Naive thymus-derived CD4-positive, alpha-beta T cell (primary cell): Measurements from ENCODE around the gene CBL. TPM values are rescaled to one million over a fixed set of nuclear protein-coding genes. Genes with fewer than 3 reads are reported as not detected.
A peak's percentile ranks its signal among the peaks of the same experiment; 100 is the strongest.
"Not testable (repeated sequence)": the region's sequence is repeated elsewhere in the genome, so short reads cannot be mapped to it uniquely, and the experiment has no call there.

Experiments used
- ATAC-seq: fragments of 150-1000 bp; cut with Tn5 transposase; 2 replicates; pipeline ENCODE4 v1.10.0; 2021; ENCODE audit warnings: mild to moderate bottlenecking, moderate library complexity
- CTCF ChIA-PET: fragments of 350-600 bp; sonication (Branson Sonifier 250); formaldehyde crosslinking; loops from one replicate; lab custom pipeline; 2021; ENCODE audit warnings: antibody characterized with exemption; lab: Charles Lee
- POLR2A ChIA-PET: fragments of 350-600 bp; sonication (Branson Sonifier 250); formaldehyde crosslinking; loops from one replicate; lab custom pipeline; 2021; ENCODE audit warnings: antibody characterized with exemption, inconsistent platforms; lab: Charles Lee
- DNase-seq, 9 donors: peaks; one replicate each; pipeline versions ENCODE4 v3.0.0 to v3.0.0-alpha.2; 2020 to 2022; ENCODE audit warnings: mixed read lengths in 1 of 9
- H3K27ac ChIP-seq: one replicate; pipeline ENCODE4 v1.7.0; 2013; ENCODE audit warnings: mild to moderate bottlenecking, low read depth, low read length, moderate library complexity
- H3K27me3 ChIP-seq, 2 donors: one replicate each; pipeline ENCODE4 v1.7.0; 2013; ENCODE audit warnings: low read length in 2 of 2, mild to moderate bottlenecking in 2 of 2, moderate library complexity in 2 of 2; ENCODE audit not compliant: control insufficient read depth in 2 of 2, insufficient read depth in 2 of 2
- H3K36me3 ChIP-seq, 3 experiments: 1 replicate in 2 of 3; 2 replicates in 1 of 3; pipeline ENCODE4 v1.7.0; 2013; ENCODE audit warnings: low read length in 3 of 3, mild to moderate bottlenecking in 3 of 3, moderate library complexity in 1 of 3; ENCODE audit not compliant: insufficient read depth in 3 of 3, control insufficient read depth in 2 of 3
- H3K4me1 ChIP-seq, 2 donors: one replicate each; pipeline ENCODE4 v1.7.0; 2013; ENCODE audit warnings: low read length in 2 of 2, mild to moderate bottlenecking in 2 of 2, moderate library complexity in 1 of 2; ENCODE audit not compliant: control insufficient read depth in 2 of 2, insufficient read depth in 2 of 2
- H3K4me3 ChIP-seq: 2 replicates; pipeline ENCODE4 v1.7.0; 2013; ENCODE audit warnings: mild to moderate bottlenecking, low read length
- H3K9me3 ChIP-seq, 3 experiments: 1 replicate in 2 of 3; 2 replicates in 1 of 3; pipeline ENCODE4 v1.7.0; 2013; ENCODE audit warnings: low read length in 3 of 3; ENCODE audit not compliant: control insufficient read depth in 2 of 3
- H3K27ac Mint-ChIP-seq, 9 donors: one replicate each; pipeline ENCODE4 v1.8.0; 2020 to 2022; ENCODE audit warnings: mixed read lengths in 9 of 9, mild to moderate bottlenecking in 8 of 9, moderate library complexity in 5 of 9, inconsistent platforms in 2 of 9
- H3K27me3 Mint-ChIP-seq, 5 donors: one replicate each; pipeline ENCODE4 v1.8.0; 2021 to 2022; ENCODE audit warnings: mixed read lengths in 5 of 5, mild to moderate bottlenecking in 1 of 5
- H3K36me3 Mint-ChIP-seq, 5 donors: one replicate each; pipeline ENCODE4 v1.8.0; 2020 to 2022; ENCODE audit warnings: mixed read lengths in 5 of 5, mild to moderate bottlenecking in 3 of 5, inconsistent platforms in 1 of 5
- H3K4me1 Mint-ChIP-seq, 7 donors: one replicate each; pipeline ENCODE4 v1.8.0; 2020 to 2022; ENCODE audit warnings: mixed read lengths in 7 of 7, mild to moderate bottlenecking in 3 of 7, inconsistent platforms in 1 of 7
- H3K4me3 Mint-ChIP-seq, 10 donors: one replicate each; pipeline ENCODE4 v1.8.0; 2020 to 2022; ENCODE audit warnings: mild to moderate bottlenecking in 10 of 10, mixed read lengths in 10 of 10, moderate library complexity in 6 of 10, inconsistent platforms in 2 of 10
- H3K9me3 Mint-ChIP-seq, 11 donors: one replicate each; pipeline ENCODE4 v1.8.0; 2020 to 2022; ENCODE audit warnings: mixed read lengths in 11 of 11, mild to moderate bottlenecking in 4 of 11, inconsistent platforms in 1 of 11, moderate library complexity in 1 of 11
- intact Hi-C, 2 donors: fragments of 100-400 bp; cut with micrococcal nuclease; formaldehyde crosslinking; loops; one replicate each; pipeline ENCODE4 v1.15.1; 2023
- polyA plus RNA-seq, 2 donors: library from polyadenylated mRNA; unstranded; fragments of 300-500 nt; fragmentation: Illumina TruSeq; gene quantifications; one replicate each; pipeline ENCODE4 v1.2.3, GENCODE V29; 2021
- total RNA-seq, 6 experiments: library from RNA in 5 of 6; stranded (reverse) in 5 of 6; gene quantifications; 1 replicate in 5 of 6; 2 replicates in 1 of 6; pipeline ENCODE4 v1.2.3 and lab custom pipeline; 2021 to 2026

CBL gene
- total and polyA plus RNA-seq, 7 experiments from 2014 or later: 17.5 to 51.8 (median 39.8) TPM

- Mint-ChIP-seq H3K4me3 (no peak overlapping the region), H3K9me3 (peaks cover 0 to under 1% (median 0%) of the 10 kb centered on the region in 11 donors), H3K36me3 (peaks cover 0 to 19% (median 9%) of the 10 kb centered on the region in 5 donors), H3K4me1 (peaks cover 9 to 18% (median 13%) of the 10 kb centered on the region in 7 donors), H3K27ac (no peak overlapping the region), H3K27me3 (no peaks in the 10 kb centered on the region)
- Histone ChIP-seq H3K4me3 (no peak overlapping the region), H3K4me1 (peaks cover 0 to 14% of the 10 kb centered on the region in 2 donors), H3K27me3 (no peaks in the 10 kb centered on the region), H3K27ac (no peak overlapping the region), H3K36me3 (peaks cover 0 to 23% (median 0%) of the 10 kb centered on the region in 3 experiments), H3K9me3 (no peaks in the 10 kb centered on the region)
- CTCF ChIA-PET: no interaction called here
- no peak for DNase-seq
- POLR2A ChIA-PET: no interaction called here
- no peak for ATAC-seq
- intact Hi-C loops: no loop called here
These were observed 25.1 kb upstream of the CBL start for GRCh38 chr11:119180729-119181676.

DNA sequence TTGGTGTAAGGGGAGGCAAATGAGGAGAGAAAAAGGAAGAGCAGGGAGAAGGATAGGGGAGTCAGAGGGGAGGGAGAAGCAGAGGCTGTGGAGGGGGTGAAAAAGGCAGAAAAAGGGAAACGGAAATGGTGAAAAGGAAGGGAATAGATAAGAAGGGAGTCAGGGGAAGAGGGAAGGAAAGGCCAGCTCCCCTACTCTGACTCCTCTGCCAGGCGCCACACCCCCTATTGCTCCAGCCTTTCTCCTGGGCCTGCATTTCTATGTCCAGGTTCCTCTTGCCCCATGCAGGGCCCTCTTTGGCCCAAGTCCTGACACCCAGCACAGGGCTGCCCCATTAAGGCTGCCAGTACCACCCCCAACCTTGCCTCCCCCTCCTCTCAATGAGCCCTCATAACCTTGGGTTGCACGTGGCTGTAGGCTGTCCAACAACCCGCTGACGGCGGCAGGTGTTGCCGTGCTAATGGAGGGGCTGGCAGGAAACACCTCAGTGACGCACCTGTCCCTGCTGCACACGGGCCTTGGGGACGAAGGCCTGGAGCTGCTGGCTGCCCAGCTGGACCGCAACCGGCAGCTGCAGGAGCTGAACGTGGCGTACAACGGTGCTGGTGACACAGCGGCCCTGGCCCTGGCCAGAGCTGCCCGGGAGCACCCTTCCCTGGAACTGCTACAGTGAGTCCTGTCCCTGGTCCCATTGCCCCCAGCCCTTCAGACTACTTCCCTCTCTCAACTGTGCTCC, 24.3 kb upstream of the CBL start:
- Mint-ChIP-seq H3K27ac (peak overlapping the region in 3 of 9 donors; percentile 13 to 70 (median 38)), H3K27me3 (no peaks in the 10 kb centered on the region), H3K36me3 (peaks cover 0 to 19% (median 9%) of the 10 kb centered on the region in 5 donors), H3K4me3 (no peak overlapping the region), H3K4me1 (peaks cover 9 to 18% (median 13%) of the 10 kb centered on the region in 7 donors), H3K9me3 (peaks cover 0 to 1% (median 0%) of the 10 kb centered on the region in 11 donors)
- intact Hi-C loops: no loop called here
- CTCF ChIA-PET: interaction anchor here (1.0 kb wide), 1 partner anchor 15 kb away, joined by 3 read pairs; no protein-coding TSS in a partner anchor
- Histone ChIP-seq H3K4me1 (peaks cover 0 to 14% of the 10 kb centered on the region in 2 donors), H3K36me3 (peaks cover 0 to 23% (median 0%) of the 10 kb centered on the region in 3 experiments), H3K27ac (no peak overlapping the region), H3K4me3 (no peak overlapping the region), H3K27me3 (no peaks in the 10 kb centered on the region), H3K9me3 (no peaks in the 10 kb centered on the region)
- POLR2A ChIA-PET: no interaction called here
- DNase-seq: no peak
- ATAC-seq: no peak

GRCh38 chr11:119184399-119184798, 21.7 kb upstream of the CBL start:
- CTCF ChIA-PET, H3K9me3 ChIP-seq, H3K4me3 Mint-ChIP-seq, H3K27me3 ChIP-seq, H3K4me3 ChIP-seq, H3K27me3 Mint-ChIP-seq, POLR2A ChIA-PET, H3K9me3 Mint-ChIP-seq, ATAC-seq, H3K27ac Mint-ChIP-seq, H3K27ac ChIP-seq, H3K4me1 Mint-ChIP-seq, DNase-seq, intact Hi-C loops, H3K4me1 ChIP-seq: not testable (repeated sequence)
- H3K36me3 ChIP-seq: peaks cover 0 to 23% (median 0%) of the 10 kb centered on the region in 3 experiments
- peaks cover 0 to 12% (median 6%) of the 10 kb centered on the region in 5 donors for H3K36me3 Mint-ChIP-seq

DNA sequence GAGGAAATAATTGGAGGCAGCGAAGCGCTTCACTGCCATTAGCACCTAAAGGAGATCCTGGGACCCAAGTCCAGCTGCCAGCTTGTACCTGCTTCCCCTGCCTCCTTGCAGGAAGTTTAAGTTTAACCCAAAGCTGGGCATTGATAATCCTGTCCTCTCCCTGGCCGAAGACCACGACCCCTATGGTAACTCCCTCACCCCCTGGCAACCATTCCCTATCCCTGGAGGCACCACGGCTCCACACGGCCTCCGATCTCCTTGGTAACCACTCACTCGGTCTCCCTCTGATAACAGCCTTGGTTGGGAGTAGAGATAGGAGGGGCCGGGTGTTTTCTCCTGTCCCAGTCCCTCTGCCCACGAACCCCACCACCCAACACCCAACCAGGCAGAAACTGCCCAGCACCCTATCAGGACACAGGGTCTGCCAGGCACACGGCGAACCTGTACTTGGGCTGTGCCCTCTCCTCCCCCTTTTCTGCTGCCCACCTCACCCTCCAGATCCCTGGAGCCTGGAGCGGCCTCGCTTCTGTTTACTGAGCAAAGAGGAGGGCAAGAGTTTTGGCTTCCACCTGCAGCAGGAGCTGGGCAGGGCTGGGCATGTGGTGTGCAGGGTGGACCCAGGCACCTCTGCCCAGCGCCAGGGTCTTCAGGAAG, 20.0 kb upstream of the CBL start:
- H3K4me1 Mint-ChIP-seq: no peaks in the 10 kb centered on the region
- peaks cover 0 to 12% (median 3%) of the 10 kb centered on the region in 5 donors for H3K36me3 Mint-ChIP-seq
- no peak overlapping the region for H3K4me3 ChIP-seq
- H3K9me3 Mint-ChIP-seq: peaks cover 0 to 1% (median 0%) of the 10 kb centered on the region in 11 donors
- DNase-seq (no peak), ATAC-seq (no peak)
- no peak overlapping the region for H3K4me3 Mint-ChIP-seq
- POLR2A ChIA-PET: no interaction called here
- CTCF ChIA-PET: no interaction called here
- intact Hi-C loops: no loop called here
- H3K9me3 ChIP-seq: no peaks in the 10 kb centered on the region
- peaks cover 0 to 14% (median 0%) of the 10 kb centered on the region in 3 experiments for H3K36me3 ChIP-seq
- H3K27me3 ChIP-seq: no peaks in the 10 kb centered on the region
- no peak overlapping the region for H3K27ac ChIP-seq
- H3K27me3 Mint-ChIP-seq: no peaks in the 10 kb centered on the region
- H3K27ac Mint-ChIP-seq: no peak overlapping the region
- H3K4me1 ChIP-seq: no peaks in the 10 kb centered on the region

DNA sequence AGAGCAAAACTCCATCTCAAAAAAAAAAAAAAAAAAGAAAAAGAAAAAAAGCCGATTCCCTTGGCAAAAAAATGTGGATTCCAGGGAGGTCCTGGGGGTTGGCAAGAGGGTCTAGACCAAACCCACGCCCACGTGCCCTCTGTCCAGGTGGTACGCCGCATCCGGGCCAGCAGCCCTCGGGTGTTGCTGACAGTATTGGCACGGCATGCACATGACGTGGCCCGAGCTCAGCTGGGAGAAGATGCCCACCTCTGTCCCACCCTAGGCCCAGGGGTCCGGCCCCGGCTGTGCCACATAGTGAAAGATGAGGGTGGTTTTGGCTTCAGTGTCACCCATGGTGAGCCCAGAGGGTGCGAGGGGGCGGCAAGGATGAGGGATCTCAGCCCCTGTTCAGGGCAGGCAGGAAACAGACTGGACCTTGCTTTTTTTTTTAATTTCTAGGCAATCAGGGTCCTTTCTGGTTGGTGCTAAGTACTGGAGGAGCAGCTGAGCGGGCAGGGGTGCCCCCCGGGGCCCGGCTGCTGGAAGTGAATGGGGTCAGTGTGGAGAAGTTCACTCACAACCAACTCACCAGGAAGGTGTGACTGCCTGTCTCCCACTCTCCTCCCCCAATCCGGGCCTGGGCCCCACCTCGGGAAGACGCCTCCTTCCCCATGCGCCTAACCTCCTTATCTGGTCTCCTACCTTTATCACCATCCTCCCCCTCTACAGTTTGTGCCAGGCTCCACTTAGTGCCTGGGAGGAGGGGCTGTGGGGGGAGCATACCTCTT, 18.8 kb upstream of the CBL start:
- Mint-ChIP-seq H3K27ac (no peak overlapping the region), H3K4me1 (no peaks in the 10 kb centered on the region), H3K36me3 (peaks cover 0 to 10% (median 3%) of the 10 kb centered on the region in 5 donors), H3K27me3 (no peaks in the 10 kb centered on the region), H3K4me3 (no peak overlapping the region), H3K9me3 (peaks cover 0 to 1% (median 0%) of the 10 kb centered on the region in 11 donors)
- no peak overlapping the region for H3K27ac ChIP-seq
- H3K4me3 ChIP-seq: no peak overlapping the region
- POLR2A ChIA-PET: no interaction called here
- H3K9me3 ChIP-seq: no peaks in the 10 kb centered on the region
- no peaks in the 10 kb centered on the region for H3K27me3 ChIP-seq
- CTCF ChIA-PET: no interaction called here
- H3K4me1 ChIP-seq: no peaks in the 10 kb centered on the region
- DNase-seq (no peak), ATAC-seq (no peak)
- intact Hi-C loops: no loop called here
- peaks cover 0 to 5% (median 0%) of the 10 kb centered on the region in 3 experiments for H3K36me3 ChIP-seq

GRCh38 chr11:119188067-119188466, 18.1 kb upstream of the CBL start:
- H3K27me3 ChIP-seq: no peaks in the 10 kb centered on the region
- DNase-seq (no peak), ATAC-seq (peak; percentile 27)
- peaks cover 0 to 5% (median 3%) of the 10 kb centered on the region in 5 donors for H3K36me3 Mint-ChIP-seq
- no peaks in the 10 kb centered on the region for H3K9me3 ChIP-seq
- ChIA-PET CTCF (interaction anchor here (0.5 kb wide), 1 partner anchor 504 kb away, joined by 3 read pairs; no protein-coding TSS in a partner anchor), POLR2A (no interaction called here)
- no peaks in the 10 kb centered on the region for H3K4me1 Mint-ChIP-seq
- H3K4me3 ChIP-seq: no peak overlapping the region
- intact Hi-C loops: no loop called here
- H3K4me3 Mint-ChIP-seq: no peak overlapping the region
- H3K4me1 ChIP-seq: no peaks in the 10 kb centered on the region
- H3K27me3 Mint-ChIP-seq: no peaks in the 10 kb centered on the region
- H3K27ac ChIP-seq: no peak overlapping the region
- H3K9me3 Mint-ChIP-seq: peaks cover 0 to 1% (median 0%) of the 10 kb centered on the region in 11 donors
- H3K36me3 ChIP-seq: peaks cover 0 to 1% (median 0%) of the 10 kb centered on the region in 3 experiments
- H3K27ac Mint-ChIP-seq: no peak overlapping the region
